Ishikawa (cell line): ENCODE data around the gene OR5K2.

Source experiments
- EP300 ChIP-seq: IDR thresholded peaks from 2 replicates; pipeline ENCODE4 v1.6.1; 2012; ENCODE audit warnings: borderline replicate concordance
- NFIC ChIP-seq: IDR thresholded peaks from 2 replicates; pipeline ENCODE4 v1.6.1; 2012

- TF ChIP-seq NFIC (no peak), EP300 (no peak)
These were observed 39.9 kb upstream of the OR5K2 start for GRCh38 chr3:98457543-98457942.
